ENCODE results near the gene NSUN7.

- TF ChIP-seq CTCF (IDR thresholded peaks at IDR 0.05; ENCODE audit: borderline replicate concordance, extremely low read depth, low read length, poor library complexity, severe bottlenecking) (no peak), EZH2 (IDR thresholded peaks at IDR 0.05; ENCODE audit: borderline replicate concordance, low read depth, low read length, severe bottlenecking) (no peak)
Measured at GRCh38 chr4:40812386-40812785, 62.6 kb downstream of the NSUN7 start.
